Mononuclear cell (primary cell): ENCODE data around the gene SCYL1. TPM values are rescaled to one million over a fixed set of nuclear protein-coding genes. Genes with fewer than 3 reads are reported as not detected.
"Not testable (repeated sequence)": the region's sequence is repeated elsewhere in the genome, so short reads cannot be mapped to it uniquely, and the experiment has no call there.

Experiments used
- H3K27me3 ChIP-seq: 2 replicates; pipeline ENCODE4 v1.6.0; 2011; ENCODE audit warnings: low read length, control low read depth; ENCODE audit not compliant: insufficient read depth
- H3K4me1 ChIP-seq: 2 replicates; pipeline ENCODE4 v1.5.1; 2011; ENCODE audit warnings: mild to moderate bottlenecking, low read length, control low read depth; ENCODE audit not compliant: insufficient read depth
- H3K4me3 ChIP-seq: 2 replicates; pipeline ENCODE4 v1.5.1; 2011; ENCODE audit warnings: mild to moderate bottlenecking, low read length, moderate library complexity
- H3K9me3 ChIP-seq: 2 replicates; pipeline ENCODE4 v1.5.1; 2011; ENCODE audit warnings: low read depth, mild to moderate bottlenecking, control low read depth, low read length
- total RNA-seq: library from RNA; depleted of rRNA; stranded (reverse); fragments of >200 nt; gene quantifications from one replicate; pipeline ENCODE4 v1.2.3, GENCODE V29; 2012

SCYL1 gene
- total RNA-seq, 1 donor = 36.4 TPM

DNA sequence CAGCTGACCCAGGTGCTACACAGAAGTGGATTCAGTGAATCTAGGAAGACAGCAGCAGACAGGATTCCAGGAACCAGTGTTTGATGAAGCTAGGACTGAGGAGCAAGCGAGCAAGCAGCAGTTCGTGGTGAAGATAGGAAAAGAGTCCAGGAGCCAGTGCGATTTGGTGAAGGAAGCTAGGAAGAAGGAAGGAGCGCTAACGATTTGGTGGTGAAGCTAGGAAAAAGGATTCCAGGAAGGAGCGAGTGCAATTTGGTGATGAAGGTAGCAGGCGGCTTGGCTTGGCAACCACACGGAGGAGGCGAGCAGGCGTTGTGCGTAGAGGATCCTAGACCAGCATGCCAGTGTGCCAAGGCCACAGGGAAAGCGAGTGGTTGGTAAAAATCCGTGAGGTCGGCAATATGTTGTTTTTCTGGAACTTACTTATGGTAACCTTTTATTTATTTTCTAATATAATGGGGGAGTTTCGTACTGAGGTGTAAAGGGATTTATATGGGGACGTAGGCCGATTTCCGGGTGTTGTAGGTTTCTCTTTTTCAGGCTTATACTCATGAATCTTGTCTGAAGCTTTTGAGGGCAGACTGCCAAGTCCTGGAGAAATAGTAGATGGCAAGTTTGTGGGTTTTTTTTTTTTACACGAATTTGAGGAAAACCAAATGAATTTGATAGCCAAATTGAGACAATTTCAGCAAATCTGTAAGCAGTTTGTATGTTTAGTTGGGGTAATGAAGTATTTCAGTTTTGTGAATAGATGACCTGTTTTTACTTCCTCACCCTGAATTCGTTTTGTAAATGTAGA is 24.3 kb upstream of the SCYL1 start:
- Histone ChIP-seq H3K9me3 (no peaks in the 10 kb centered on the region), H3K27me3 (no peaks in the 10 kb centered on the region), H3K4me1 (peaks cover 38% of the 10 kb centered on the region), H3K4me3 (peak overlapping the region; percentile 99)

DNA sequence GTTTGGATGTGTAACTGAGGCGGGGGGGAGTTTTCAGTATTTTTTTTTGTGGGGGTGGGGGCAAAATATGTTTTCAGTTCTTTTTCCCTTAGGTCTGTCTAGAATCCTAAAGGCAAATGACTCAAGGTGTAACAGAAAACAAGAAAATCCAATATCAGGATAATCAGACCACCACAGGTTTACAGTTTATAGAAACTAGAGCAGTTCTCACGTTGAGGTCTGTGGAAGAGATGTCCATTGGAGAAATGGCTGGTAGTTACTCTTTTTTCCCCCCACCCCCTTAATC is 23.8 kb upstream of the SCYL1 start:
- H3K4me1 ChIP-seq = peaks cover 38% of the 10 kb centered on the region
- peak overlapping the region; percentile 99 for H3K4me3 ChIP-seq
- no peaks in the 10 kb centered on the region for H3K27me3 ChIP-seq
- H3K9me3 ChIP-seq = no peaks in the 10 kb centered on the region

DNA sequence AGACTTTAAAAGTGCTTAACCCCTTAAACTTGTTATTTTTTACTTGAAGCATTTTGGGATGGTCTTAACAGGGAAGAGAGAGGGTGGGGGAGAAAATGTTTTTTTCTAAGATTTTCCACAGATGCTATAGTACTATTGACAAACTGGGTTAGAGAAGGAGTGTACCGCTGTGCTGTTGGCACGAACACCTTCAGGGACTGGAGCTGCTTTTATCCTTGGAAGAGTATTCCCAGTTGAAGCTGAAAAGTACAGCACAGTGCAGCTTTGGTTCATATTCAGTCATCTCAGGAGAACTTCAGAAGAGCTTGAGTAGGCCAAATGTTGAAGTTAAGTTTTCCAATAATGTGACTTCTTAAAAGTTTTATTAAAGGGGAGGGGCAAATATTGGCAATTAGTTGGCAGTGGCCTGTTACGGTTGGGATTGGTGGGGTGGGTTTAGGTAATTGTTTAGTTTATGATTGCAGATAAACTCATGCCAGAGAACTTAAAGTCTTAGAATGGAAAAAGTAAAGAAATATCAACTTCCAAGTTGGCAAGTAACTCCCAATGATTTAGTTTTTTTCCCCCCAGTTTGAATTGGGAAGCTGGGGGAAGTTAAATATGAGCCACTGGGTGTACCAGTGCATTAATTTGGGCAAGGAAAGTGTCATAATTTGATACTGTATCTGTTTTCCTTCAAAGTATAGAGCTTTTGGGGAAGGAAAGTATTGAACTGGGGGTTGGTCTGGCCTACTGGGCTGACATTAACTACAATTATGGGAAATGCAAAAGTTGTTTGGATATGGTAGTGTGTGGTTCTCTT is 23.2 kb upstream of the SCYL1 start:
- no peaks in the 10 kb centered on the region for H3K27me3 ChIP-seq
- H3K4me3 ChIP-seq = peak overlapping the region; percentile 99
- H3K9me3 ChIP-seq = no peaks in the 10 kb centered on the region
- H3K4me1 ChIP-seq = peaks cover 38% of the 10 kb centered on the region

DNA sequence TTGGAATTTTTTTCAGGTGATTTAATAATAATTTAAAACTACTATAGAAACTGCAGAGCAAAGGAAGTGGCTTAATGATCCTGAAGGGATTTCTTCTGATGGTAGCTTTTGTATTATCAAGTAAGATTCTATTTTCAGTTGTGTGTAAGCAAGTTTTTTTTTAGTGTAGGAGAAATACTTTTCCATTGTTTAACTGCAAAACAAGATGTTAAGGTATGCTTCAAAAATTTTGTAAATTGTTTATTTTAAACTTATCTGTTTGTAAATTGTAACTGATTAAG is 22.7 kb upstream of the SCYL1 start:
- H3K4me1 ChIP-seq = peaks cover 39% of the 10 kb centered on the region
- H3K9me3 ChIP-seq = no peaks in the 10 kb centered on the region
- no peaks in the 10 kb centered on the region for H3K27me3 ChIP-seq
- peak overlapping the region; percentile 99 for H3K4me3 ChIP-seq

DNA sequence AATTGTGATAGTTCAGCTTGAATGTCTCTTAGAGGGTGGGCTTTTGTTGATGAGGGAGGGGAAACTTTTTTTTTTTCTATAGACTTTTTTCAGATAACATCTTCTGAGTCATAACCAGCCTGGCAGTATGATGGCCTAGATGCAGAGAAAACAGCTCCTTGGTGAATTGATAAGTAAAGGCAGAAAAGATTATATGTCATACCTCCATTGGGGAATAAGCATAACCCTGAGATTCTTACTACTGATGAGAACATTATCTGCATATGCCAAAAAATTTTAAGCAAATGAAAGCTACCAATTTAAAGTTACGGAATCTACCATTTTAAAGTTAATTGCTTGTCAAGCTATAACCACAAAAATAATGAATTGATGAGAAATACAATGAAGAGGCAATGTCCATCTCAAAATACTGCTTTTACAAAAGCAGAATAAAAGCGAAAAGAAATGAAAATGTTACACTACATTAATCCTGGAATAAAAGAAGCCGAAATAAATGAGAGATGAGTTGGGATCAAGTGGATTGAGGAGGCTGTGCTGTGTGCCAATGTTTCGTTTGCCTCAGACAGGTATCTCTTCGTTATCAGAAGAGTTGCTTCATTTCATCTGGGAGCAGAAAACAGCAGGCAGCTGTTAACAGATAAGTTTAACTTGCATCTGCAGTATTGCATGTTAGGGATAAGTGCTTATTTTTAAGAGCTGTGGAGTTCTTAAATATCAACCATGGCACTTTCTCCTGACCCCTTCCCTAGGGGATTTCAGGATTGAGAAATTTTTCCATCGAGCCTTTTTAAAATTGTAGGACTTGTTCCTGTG is 22.1 kb upstream of the SCYL1 start:
- peak overlapping the region; percentile 99 for H3K4me3 ChIP-seq
- H3K27me3 ChIP-seq = no peaks in the 10 kb centered on the region
- H3K4me1 ChIP-seq = peaks cover 44% of the 10 kb centered on the region
- no peaks in the 10 kb centered on the region for H3K9me3 ChIP-seq

DNA sequence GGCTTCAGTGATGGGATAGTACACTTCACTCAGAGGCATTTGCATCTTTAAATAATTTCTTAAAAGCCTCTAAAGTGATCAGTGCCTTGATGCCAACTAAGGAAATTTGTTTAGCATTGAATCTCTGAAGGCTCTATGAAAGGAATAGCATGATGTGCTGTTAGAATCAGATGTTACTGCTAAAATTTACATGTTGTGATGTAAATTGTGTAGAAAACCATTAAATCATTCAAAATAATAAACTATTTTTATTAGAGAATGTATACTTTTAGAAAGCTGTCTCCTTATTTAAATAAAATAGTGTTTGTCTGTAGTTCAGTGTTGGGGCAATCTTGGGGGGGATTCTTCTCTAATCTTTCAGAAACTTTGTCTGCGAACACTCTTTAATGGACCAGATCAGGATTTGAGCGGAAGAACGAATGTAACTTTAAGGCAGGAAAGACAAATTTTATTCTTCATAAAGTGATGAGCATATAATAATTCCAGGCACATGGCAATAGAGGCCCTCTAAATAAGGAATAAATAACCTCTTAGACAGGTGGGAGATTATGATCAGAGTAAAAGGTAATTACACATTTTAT is 21.4 kb upstream of the SCYL1 start:
- H3K9me3 ChIP-seq = no peaks in the 10 kb centered on the region
- H3K27me3 ChIP-seq = no peaks in the 10 kb centered on the region
- H3K4me1 ChIP-seq = peaks cover 49% of the 10 kb centered on the region
- H3K4me3 ChIP-seq = peak overlapping the region; percentile 99

DNA sequence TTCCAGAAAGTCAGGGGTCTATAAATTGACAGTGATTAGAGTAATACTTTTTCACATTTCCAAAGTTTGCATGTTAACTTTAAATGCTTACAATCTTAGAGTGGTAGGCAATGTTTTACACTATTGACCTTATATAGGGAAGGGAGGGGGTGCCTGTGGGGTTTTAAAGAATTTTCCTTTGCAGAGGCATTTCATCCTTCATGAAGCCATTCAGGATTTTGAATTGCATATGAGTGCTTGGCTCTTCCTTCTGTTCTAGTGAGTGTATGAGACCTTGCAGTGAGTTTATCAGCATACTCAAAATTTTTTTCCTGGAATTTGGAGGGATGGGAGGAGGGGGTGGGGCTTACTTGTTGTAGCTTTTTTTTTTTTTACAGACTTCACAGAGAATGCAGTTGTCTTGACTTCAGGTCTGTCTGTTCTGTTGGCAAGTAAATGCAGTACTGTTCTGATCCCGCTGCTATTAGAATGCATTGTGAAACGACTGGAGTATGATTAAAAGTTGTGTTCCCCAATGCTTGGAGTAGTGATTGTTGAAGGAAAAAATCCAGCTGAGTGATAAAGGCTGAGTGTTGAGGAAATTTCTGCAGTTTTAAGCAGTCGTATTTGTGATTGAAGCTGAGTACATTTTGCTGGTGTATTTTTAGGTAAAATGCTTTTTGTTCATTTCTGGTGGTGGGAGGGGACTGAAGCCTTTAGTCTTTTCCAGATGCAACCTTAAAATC is 20.8 kb upstream of the SCYL1 start:
- H3K4me3 ChIP-seq = peak overlapping the region; percentile 99
- peaks cover 55% of the 10 kb centered on the region for H3K4me1 ChIP-seq
- H3K27me3 ChIP-seq = no peaks in the 10 kb centered on the region
- no peaks in the 10 kb centered on the region for H3K9me3 ChIP-seq

DNA sequence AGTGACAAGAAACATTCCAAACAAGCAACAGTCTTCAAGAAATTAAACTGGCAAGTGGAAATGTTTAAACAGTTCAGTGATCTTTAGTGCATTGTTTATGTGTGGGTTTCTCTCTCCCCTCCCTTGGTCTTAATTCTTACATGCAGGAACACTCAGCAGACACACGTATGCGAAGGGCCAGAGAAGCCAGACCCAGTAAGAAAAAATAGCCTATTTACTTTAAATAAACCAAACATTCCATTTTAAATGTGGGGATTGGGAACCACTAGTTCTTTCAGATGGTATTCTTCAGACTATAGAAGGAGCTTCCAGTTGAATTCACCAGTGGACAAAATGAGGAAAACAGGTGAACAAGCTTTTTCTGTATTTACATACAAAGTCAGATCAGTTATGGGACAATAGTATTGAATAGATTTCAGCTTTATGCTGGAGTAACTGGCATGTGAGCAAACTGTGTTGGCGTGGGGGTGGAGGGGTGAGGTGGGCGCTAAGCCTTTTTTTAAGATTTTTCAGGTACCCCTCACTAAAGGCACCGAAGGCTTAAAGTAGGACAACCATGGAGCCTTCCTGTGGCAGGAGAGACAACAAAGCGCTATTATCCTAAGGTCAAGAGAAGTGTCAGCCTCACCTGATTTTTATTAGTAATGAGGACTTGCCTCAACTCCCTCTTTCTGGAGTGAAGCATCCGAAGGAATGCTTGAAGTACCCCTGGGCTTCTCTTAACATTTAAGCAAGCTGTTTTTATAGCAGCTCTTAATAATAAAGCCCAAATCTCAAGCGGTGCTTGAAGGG is 20.0 kb upstream of the SCYL1 start:
- Histone ChIP-seq H3K27me3 (no peaks in the 10 kb centered on the region), H3K4me1 (peaks cover 55% of the 10 kb centered on the region), H3K9me3 (no peaks in the 10 kb centered on the region), H3K4me3 (peak overlapping the region; percentile 99)

DNA sequence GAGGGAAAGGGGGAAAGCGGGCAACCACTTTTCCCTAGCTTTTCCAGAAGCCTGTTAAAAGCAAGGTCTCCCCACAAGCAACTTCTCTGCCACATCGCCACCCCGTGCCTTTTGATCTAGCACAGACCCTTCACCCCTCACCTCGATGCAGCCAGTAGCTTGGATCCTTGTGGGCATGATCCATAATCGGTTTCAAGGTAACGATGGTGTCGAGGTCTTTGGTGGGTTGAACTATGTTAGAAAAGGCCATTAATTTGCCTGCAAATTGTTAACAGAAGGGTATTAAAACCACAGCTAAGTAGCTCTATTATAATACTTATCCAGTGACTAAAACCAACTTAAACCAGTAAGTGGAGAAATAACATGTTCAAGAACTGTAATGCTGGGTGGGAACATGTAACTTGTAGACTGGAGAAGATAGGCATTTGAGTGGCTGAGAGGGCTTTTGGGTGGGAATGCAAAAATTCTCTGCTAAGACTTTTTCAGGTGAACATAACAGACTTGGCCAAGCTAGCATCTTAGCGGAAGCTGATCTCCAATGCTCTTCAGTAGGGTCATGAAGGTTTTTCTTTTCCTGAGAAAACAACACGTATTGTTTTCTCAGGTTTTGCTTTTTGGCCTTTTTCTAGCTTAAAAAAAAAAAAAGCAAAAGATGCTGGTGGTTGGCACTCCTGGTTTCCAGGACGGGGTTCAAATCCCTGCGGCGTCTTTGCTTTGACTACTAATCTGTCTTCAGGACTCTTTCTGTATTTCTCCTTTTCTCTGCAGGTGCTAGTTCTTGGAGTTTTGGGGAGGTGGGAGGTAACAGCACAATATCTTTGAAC is 19.2 kb upstream of the SCYL1 start:
- H3K4me3 ChIP-seq = peak overlapping the region; percentile 99
- no peaks in the 10 kb centered on the region for H3K9me3 ChIP-seq
- peaks cover 60% of the 10 kb centered on the region for H3K4me1 ChIP-seq
- H3K27me3 ChIP-seq = no peaks in the 10 kb centered on the region

DNA sequence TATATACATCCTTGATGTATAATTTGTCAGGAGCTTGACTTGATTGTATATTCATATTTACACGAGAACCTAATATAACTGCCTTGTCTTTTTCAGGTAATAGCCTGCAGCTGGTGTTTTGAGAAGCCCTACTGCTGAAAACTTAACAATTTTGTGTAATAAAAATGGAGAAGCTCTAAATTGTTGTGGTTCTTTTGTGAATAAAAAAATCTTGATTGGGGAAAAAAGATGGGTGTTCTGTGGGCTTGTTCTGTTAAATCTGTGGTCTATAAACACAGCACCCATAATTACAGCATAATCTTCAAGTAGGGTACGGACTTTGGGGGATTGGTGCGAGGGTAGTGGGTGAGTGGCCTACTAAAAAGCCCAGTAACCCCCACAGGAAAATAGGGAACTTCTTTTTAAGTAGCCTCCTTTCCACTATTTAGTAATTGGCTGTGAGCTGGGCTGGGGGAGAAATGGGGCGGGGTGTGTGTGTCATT is 18.6 kb upstream of the SCYL1 start:
- peaks cover 60% of the 10 kb centered on the region for H3K4me1 ChIP-seq

DNA sequence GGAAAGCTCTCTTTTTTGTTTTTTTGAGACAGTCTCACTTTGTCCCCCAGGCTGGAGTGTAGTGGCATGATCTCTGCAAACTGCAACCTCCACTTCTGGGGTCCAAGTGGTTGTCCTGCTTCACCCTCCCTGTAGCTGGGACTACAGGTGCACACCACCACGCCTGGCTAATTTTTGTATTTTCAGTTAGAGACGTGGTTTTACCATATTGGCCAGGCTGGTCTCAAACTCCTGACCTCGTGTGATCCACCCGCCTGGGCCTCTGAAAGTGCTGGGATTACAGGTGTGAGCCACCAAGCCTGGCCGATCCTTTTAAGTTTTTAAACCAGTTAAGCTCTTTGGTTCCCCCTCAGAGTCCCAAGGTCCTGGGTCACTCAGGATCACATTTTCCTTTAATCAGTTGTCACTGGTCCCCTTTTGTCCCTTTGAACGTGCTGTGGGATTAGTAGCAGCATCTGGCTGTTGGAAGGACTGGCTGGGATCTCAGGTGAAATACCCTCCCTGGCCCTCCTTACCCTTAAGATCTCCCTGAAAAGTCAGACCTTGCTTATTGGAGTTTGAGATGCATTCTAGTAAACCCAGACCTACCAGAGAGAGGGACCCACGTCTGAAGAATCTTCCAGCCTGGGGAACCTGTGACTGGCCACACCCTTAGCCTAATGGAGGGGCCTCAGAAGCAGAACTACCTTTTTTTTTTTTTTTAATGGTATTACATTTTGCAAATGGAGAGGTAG is 17.9 kb upstream of the SCYL1 start:
- peaks cover 60% of the 10 kb centered on the region for H3K4me1 ChIP-seq
- no peak overlapping the region for H3K4me3 ChIP-seq
- H3K9me3 ChIP-seq = no peaks in the 10 kb centered on the region
- no peaks in the 10 kb centered on the region for H3K27me3 ChIP-seq

More for the DNA sequence above, 18.6 kb upstream of the SCYL1 start:
- H3K9me3 ChIP-seq = no peaks in the 10 kb centered on the region
- H3K4me3 ChIP-seq = peak overlapping the region; percentile 99
- no peaks in the 10 kb centered on the region for H3K27me3 ChIP-seq

DNA sequence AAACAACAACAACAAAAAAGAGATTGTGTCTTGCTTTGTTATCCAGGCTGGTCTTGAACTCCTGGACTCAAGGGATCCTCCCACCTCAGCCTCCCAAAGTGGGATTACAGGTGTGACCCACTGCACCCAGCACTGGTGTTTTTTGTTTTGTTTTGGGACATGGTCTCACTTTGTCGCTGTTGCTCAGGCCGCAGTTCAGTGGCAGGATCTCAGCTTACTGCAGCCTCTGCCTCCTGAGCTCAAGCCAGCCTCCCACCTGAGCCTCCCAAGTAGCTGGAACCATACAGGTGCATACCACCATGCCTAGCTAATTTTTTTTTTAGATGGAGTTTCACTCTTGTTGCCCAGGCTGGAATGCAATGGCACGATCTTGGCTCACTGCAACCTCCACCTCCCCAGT is 12.6 kb upstream of the SCYL1 start:
- not testable (repeated sequence) for H3K27me3 ChIP-seq, H3K9me3 ChIP-seq, H3K4me3 ChIP-seq
- peaks cover 20% of the 10 kb centered on the region for H3K4me1 ChIP-seq
